ENCODE results near the gene TTC31.

GRCh38 chr2:74507926-74508520 lies 25.1 kb downstream of the TTC31 start:
- TF ChIP-seq, protein P1, sequence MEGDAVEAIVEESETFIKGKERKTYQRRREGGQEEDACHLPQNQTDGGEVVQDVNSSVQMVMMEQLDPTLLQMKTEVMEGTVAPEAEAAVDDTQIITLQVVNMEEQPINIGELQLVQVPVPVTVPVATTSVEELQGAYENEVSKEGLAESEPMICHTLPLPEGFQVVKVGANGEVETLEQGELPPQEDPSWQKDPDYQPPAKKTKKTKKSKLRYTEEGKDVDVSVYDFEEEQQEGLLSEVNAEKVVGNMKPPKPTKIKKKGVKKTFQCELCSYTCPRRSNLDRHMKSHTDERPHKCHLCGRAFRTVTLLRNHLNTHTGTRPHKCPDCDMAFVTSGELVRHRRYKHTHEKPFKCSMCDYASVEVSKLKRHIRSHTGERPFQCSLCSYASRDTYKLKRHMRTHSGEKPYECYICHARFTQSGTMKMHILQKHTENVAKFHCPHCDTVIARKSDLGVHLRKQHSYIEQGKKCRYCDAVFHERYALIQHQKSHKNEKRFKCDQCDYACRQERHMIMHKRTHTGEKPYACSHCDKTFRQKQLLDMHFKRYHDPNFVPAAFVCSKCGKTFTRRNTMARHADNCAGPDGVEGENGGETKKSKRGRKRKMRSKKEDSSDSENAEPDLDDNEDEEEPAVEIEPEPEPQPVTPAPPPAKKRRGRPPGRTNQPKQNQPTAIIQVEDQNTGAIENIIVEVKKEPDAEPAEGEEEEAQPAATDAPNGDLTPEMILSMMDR (conservative IDR thresholded peaks at IDR 0.05 in 1 of 2, IDR thresholded peaks at IDR 0.05 in 1 of 2; ENCODE audit: extremely low read depth in 1 of 2, insufficient read depth in 1 of 2, low read depth in 1 of 2, low read length in 2 of 2): no peak
- no peak for TF ChIP-seq EZH2 (IDR thresholded peaks at IDR 0.05; ENCODE audit: borderline replicate concordance, low read length)
